ENCODE results near the gene HELLS. TPM values are rescaled to one million over a fixed set of nuclear protein-coding genes. Genes with fewer than 3 reads are reported as not detected.

HELLS gene
- total RNA-seq, 2 experiments from 2014 or later = 190 to 204 TPM

- BruUV-seq (replicated peaks) = no TSS peak
- DNase-seq (ENCODE audit: low spot score) = no peak
- no peaks in the 10 kb centered on the region for H3K9me2 ChIP-seq (ENCODE audit: insufficient read depth, low read length)
- POLR2A ChIA-PET = no interaction called here
- H3K36me3 ChIP-seq (ENCODE audit: insufficient read depth, low read length) = no peaks in the 10 kb centered on the region
- no peaks in the 10 kb centered on the region for H3K79me2 ChIP-seq (ENCODE audit: insufficient read depth, low read depth, low read length)
- H4K20me1 ChIP-seq (ENCODE audit: insufficient read depth, low read length) = no peaks in the 10 kb centered on the region
- H3K4me1 ChIP-seq (ENCODE audit: insufficient read depth, low read length, poor library complexity, severe bottlenecking) = no peaks in the 10 kb centered on the region
- H3K4me2 ChIP-seq (ENCODE audit: low read length) = no peak overlapping the region
- H2AFZ ChIP-seq (ENCODE audit: low read length) = no peak overlapping the region
- TF ChIP-seq CTCF (conservative IDR thresholded peaks at IDR 0.05; ENCODE audit: low read length) = no peak
- H3K9me3 ChIP-seq (ENCODE audit: low read length) = no peaks in the 10 kb centered on the region
- no peak overlapping the region for H3K4me3 ChIP-seq (ENCODE audit: low read depth, low read length, poor library complexity, severe bottlenecking)
- intact Hi-C loops (cut with micrococcal nuclease; ENCODE audit: unreplicated experiment) = no loop called here
- CTCF ChIA-PET (ENCODE audit: unreplicated experiment) = no interaction called here
- no peak overlapping the region for H3K27ac ChIP-seq (ENCODE audit: low read depth, low read length, poor library complexity, severe bottlenecking)
Measured at GRCh38 chr10:94623572-94623971, 78.0 kb downstream of the HELLS start.

GRCh38 chr10:94626476-94626875 is 80.9 kb downstream of the HELLS start:
- Histone ChIP-seq H3K27ac (ENCODE audit: low read depth, low read length, poor library complexity, severe bottlenecking) (no peak overlapping the region), H3K9me3 (ENCODE audit: low read length) (no peaks in the 10 kb centered on the region), H3K36me3 (ENCODE audit: insufficient read depth, low read length) (no peaks in the 10 kb centered on the region), H3K4me1 (ENCODE audit: insufficient read depth, low read length, poor library complexity, severe bottlenecking) (no peaks in the 10 kb centered on the region), H2AFZ (ENCODE audit: low read length) (no peak overlapping the region), H3K9me2 (ENCODE audit: insufficient read depth, low read length) (no peaks in the 10 kb centered on the region), H4K20me1 (ENCODE audit: insufficient read depth, low read length) (no peaks in the 10 kb centered on the region), H3K4me2 (ENCODE audit: low read length) (no peak overlapping the region), H3K79me2 (ENCODE audit: insufficient read depth, low read depth, low read length) (no peaks in the 10 kb centered on the region), H3K4me3 (ENCODE audit: low read depth, low read length, poor library complexity, severe bottlenecking) (no peak overlapping the region)
- intact Hi-C loops (cut with micrococcal nuclease; ENCODE audit: unreplicated experiment) = no loop called here
- ChIA-PET POLR2A (interaction anchor here (0.6 kb wide), 1 partner anchor 851 kb away, joined by 3 read pairs; no protein-coding TSS in a partner anchor), CTCF (ENCODE audit: unreplicated experiment) (no interaction called here)
- no peak for DNase-seq (ENCODE audit: low spot score)
- BruUV-seq (replicated peaks) = no TSS peak
- TF ChIP-seq CTCF (conservative IDR thresholded peaks at IDR 0.05; ENCODE audit: low read length) (no peak), EZH2phosphoT487 (IDR thresholded peaks at IDR 0.05; ENCODE audit: borderline replicate concordance, low read depth, low read length) (no peak)

GRCh38 chr10:94627511-94627910 is 81.9 kb downstream of the HELLS start:
- no peaks in the 10 kb centered on the region for H3K4me1 ChIP-seq (ENCODE audit: insufficient read depth, low read length, poor library complexity, severe bottlenecking)
- no peak overlapping the region for H3K4me2 ChIP-seq (ENCODE audit: low read length)
- intact Hi-C loops (cut with micrococcal nuclease; ENCODE audit: unreplicated experiment) = no loop called here
- BruUV-seq (replicated peaks) = no TSS peak
- no peaks in the 10 kb centered on the region for H3K36me3 ChIP-seq (ENCODE audit: insufficient read depth, low read length)
- no peak overlapping the region for H3K27ac ChIP-seq (ENCODE audit: low read depth, low read length, poor library complexity, severe bottlenecking)
- ChIA-PET CTCF (ENCODE audit: unreplicated experiment) (no interaction called here), POLR2A (no interaction called here)
- DNase-seq (ENCODE audit: low spot score) = no peak
- H2AFZ ChIP-seq (ENCODE audit: low read length) = no peak overlapping the region
- H3K9me3 ChIP-seq (ENCODE audit: low read length) = no peaks in the 10 kb centered on the region
- H3K79me2 ChIP-seq (ENCODE audit: insufficient read depth, low read depth, low read length) = no peaks in the 10 kb centered on the region
- no peaks in the 10 kb centered on the region for H3K9me2 ChIP-seq (ENCODE audit: insufficient read depth, low read length)
- no peaks in the 10 kb centered on the region for H4K20me1 ChIP-seq (ENCODE audit: insufficient read depth, low read length)
- TF ChIP-seq CTCF (conservative IDR thresholded peaks at IDR 0.05; ENCODE audit: low read length) (no peak), EZH2phosphoT487 (IDR thresholded peaks at IDR 0.05; ENCODE audit: borderline replicate concordance, low read depth, low read length) (no peak)
- H3K4me3 ChIP-seq (ENCODE audit: low read depth, low read length, poor library complexity, severe bottlenecking) = no peak overlapping the region
